Caco-2 (cell line): ENCODE data around the gene C17orf50. TPM values are rescaled to one million over a fixed set of nuclear protein-coding genes. Genes with fewer than 3 reads are reported as not detected.

Experiments
- BruUV-seq: library from RNA; stranded (reverse); fragments of 400-500 nt; replicated peaks from 2 replicates; lab custom pipeline; 2021; lab: Mats Ljungman, UMichigan
- CTCF ChIA-PET: fragments of 300-600 bp; sonication (Branson Sonifier 250); formaldehyde crosslinking; loops from one replicate; lab custom pipeline; 2022; ENCODE audit warnings: antibody characterized with exemption; lab: Charles Lee
- POLR2A ChIA-PET: fragments of 300-600 bp; sonication (Branson Sonifier 250); formaldehyde crosslinking; loops from one replicate; lab custom pipeline; 2022; ENCODE audit warnings: antibody characterized with exemption; lab: Charles Lee
- DNase-seq, 2 experiments: peaks; one replicate each; pipeline versions ENCODE4 v3.0.0 to v3.0.0-alpha.2; 2020 to 2022
- H3K27me3 ChIP-seq: replicated peaks from 2 replicates; pipeline ENCODE4 v1.6.0; 2011; ENCODE audit warnings: low read length; ENCODE audit not compliant: control insufficient read depth, insufficient read depth
- H3K36me3 ChIP-seq: 2 replicates; pipeline ENCODE4 v1.5.1; 2011; ENCODE audit warnings: low read length; ENCODE audit not compliant: control insufficient read depth, insufficient read depth
- H3K4me1 ChIP-seq: fragments of 250-450 bp; sonication (Bioruptor Pico); 2 replicates; pipeline ENCODE4 v1.5.1; 2020; ENCODE audit warnings: mild to moderate bottlenecking
- H3K4me3 ChIP-seq: 2 replicates; pipeline ENCODE4 v1.5.1; 2011; ENCODE audit warnings: low read depth, mild to moderate bottlenecking, control low read depth, low read length
- H3K9me3 ChIP-seq: fragments of 250-450 bp; sonication (Bioruptor Pico); 2 replicates; pipeline ENCODE4 v1.5.1; 2020; ENCODE audit warnings: mild to moderate bottlenecking, moderate library complexity
- H3K27ac Mint-ChIP-seq: one replicate; pipeline ENCODE4 v1.8.0; 2022; ENCODE audit warnings: mixed read lengths; ENCODE audit not compliant: unreplicated experiment
- H3K27me3 Mint-ChIP-seq: one replicate; pipeline ENCODE4 v1.8.0; 2022; ENCODE audit warnings: mixed read lengths; ENCODE audit not compliant: insufficient read depth, unreplicated experiment
- H3K36me3 Mint-ChIP-seq: one replicate; pipeline ENCODE4 v1.8.0; 2022; ENCODE audit warnings: mild to moderate bottlenecking, mixed read lengths; ENCODE audit not compliant: insufficient read depth, unreplicated experiment
- H3K4me1 Mint-ChIP-seq: one replicate; pipeline ENCODE4 v1.8.0; 2022; ENCODE audit warnings: low read depth, mixed read lengths; ENCODE audit not compliant: unreplicated experiment
- H3K4me3 Mint-ChIP-seq: one replicate; pipeline ENCODE4 v1.8.0; 2022; ENCODE audit warnings: mild to moderate bottlenecking, moderate library complexity, mixed read lengths; ENCODE audit not compliant: unreplicated experiment
- H3K9me3 Mint-ChIP-seq: one replicate; pipeline ENCODE4 v1.8.0; 2022; ENCODE audit warnings: mixed read lengths; ENCODE audit not compliant: unreplicated experiment
- CTCF ChIP-seq, 2 experiments: fragments of 200-600 bp in 1 of 2; IDR thresholded peaks; 1 replicate in 1 of 2; 2 replicates in 1 of 2; pipeline versions ENCODE4 v1.5.1 to v1.8.0; 2011 to 2022; ENCODE audit warnings: antibody characterized with exemption in 1 of 2, control low read depth in 1 of 2, inconsistent platforms in 1 of 2, low read depth in 1 of 2, low read length in 1 of 2, mild to moderate bottlenecking in 1 of 2, moderate library complexity in 1 of 2; ENCODE audit not compliant: insufficient read depth in 1 of 2, severe bottlenecking in 1 of 2, unreplicated experiment in 1 of 2
- intact Hi-C: fragments of 100-400 bp; cut with micrococcal nuclease; formaldehyde crosslinking; loops from one replicate; pipeline ENCODE4 v1.10.0; 2022; ENCODE audit not compliant: unreplicated experiment
- total RNA-seq: library from RNA; stranded (reverse); gene quantifications from 2 replicates; pipeline ENCODE4 v1.2.3, GENCODE V29; 2022

C17orf50 gene
- total RNA-seq, 1 experiment from 2014 or later: not detected

- Mint-ChIP-seq H3K9me3 (no peaks in the 10 kb centered on the region), H3K27me3 (peaks cover 38% of the 10 kb centered on the region), H3K36me3 (no peaks in the 10 kb centered on the region), H3K4me1 (no peaks in the 10 kb centered on the region), H3K27ac (no peak overlapping the region), H3K4me3 (no peak overlapping the region)
- ChIA-PET CTCF (interaction anchor here (1.0 to 3.2 kb wide), 2 partner anchors 11 to 33 kb away, joined by 4 to 16 read pairs; no protein-coding TSS in a partner anchor), POLR2A (interaction anchor here (0.5 kb wide), 1 partner anchor 12 kb away, joined by 3 read pairs; no protein-coding TSS in a partner anchor)
- Histone ChIP-seq H3K9me3 (no peaks in the 10 kb centered on the region), H3K4me3 (no peak overlapping the region), H3K4me1 (no peaks in the 10 kb centered on the region), H3K27me3 (peaks cover 8% of the 10 kb centered on the region), H3K36me3 (no peaks in the 10 kb centered on the region; the same call in 1 of the 2 replicates)
- BruUV-seq: no TSS peak
- intact Hi-C loops: no loop called here
- no peak for DNase-seq
- TF ChIP-seq CTCF (IDR thresholded peaks at IDR 0.05; ENCODE audit: insufficient read depth in 1 of 2, low read depth in 1 of 2, low read length in 1 of 2, severe bottlenecking in 1 of 2, unreplicated experiment in 1 of 2): no peak
These were observed 36.3 kb downstream of the C17orf50 start for GRCh38 chr17:35796942-35797341.

- H3K4me1 Mint-ChIP-seq: no peaks in the 10 kb centered on the region
- no peaks in the 10 kb centered on the region for H3K9me3 Mint-ChIP-seq
- Histone ChIP-seq H3K9me3 (no peaks in the 10 kb centered on the region), H3K27me3 (peaks cover 8% of the 10 kb centered on the region), H3K4me3 (no peak overlapping the region), H3K36me3 (no peaks in the 10 kb centered on the region; the same call in 1 of the 2 replicates), H3K4me1 (no peaks in the 10 kb centered on the region)
- H3K27ac Mint-ChIP-seq: no peak overlapping the region
- no TSS peak for BruUV-seq
- H3K27me3 Mint-ChIP-seq: peaks cover 35% of the 10 kb centered on the region
- ChIA-PET CTCF (interaction anchor here (1.0 kb wide), 1 partner anchor 11 kb away, joined by 4 read pairs; no protein-coding TSS in a partner anchor), POLR2A (interaction anchor here (0.5 kb wide), 1 partner anchor 12 kb away, joined by 3 read pairs; no protein-coding TSS in a partner anchor)
- TF ChIP-seq CTCF (IDR thresholded peaks at IDR 0.05; ENCODE audit: insufficient read depth in 1 of 2, low read depth in 1 of 2, low read length in 1 of 2, severe bottlenecking in 1 of 2, unreplicated experiment in 1 of 2): no peak
- H3K4me3 Mint-ChIP-seq: no peak overlapping the region
- intact Hi-C loops: no loop called here
- DNase-seq: no peak
- no peaks in the 10 kb centered on the region for H3K36me3 Mint-ChIP-seq
These were observed 36.7 kb downstream of the C17orf50 start for GRCh38 chr17:35797370-35797769.

GRCh38 chr17:35797918-35798317, 37.2 kb downstream of the C17orf50 start:
- no peak for TF ChIP-seq CTCF (IDR thresholded peaks at IDR 0.05; ENCODE audit: insufficient read depth in 1 of 2, low read depth in 1 of 2, low read length in 1 of 2, severe bottlenecking in 1 of 2, unreplicated experiment in 1 of 2)
- intact Hi-C loops: no loop called here
- H3K4me3 Mint-ChIP-seq: no peak overlapping the region
- DNase-seq: no peak
- ChIA-PET POLR2A (no interaction called here), CTCF (no interaction called here)
- no peaks in the 10 kb centered on the region for H3K9me3 Mint-ChIP-seq
- H3K4me1 Mint-ChIP-seq: no peaks in the 10 kb centered on the region
- H3K27me3 ChIP-seq: peaks cover 8% of the 10 kb centered on the region
- H3K4me3 ChIP-seq: no peak overlapping the region
- peaks cover 35% of the 10 kb centered on the region for H3K27me3 Mint-ChIP-seq
- no TSS peak for BruUV-seq
- H3K4me1 ChIP-seq: no peaks in the 10 kb centered on the region
- H3K27ac Mint-ChIP-seq: no peak overlapping the region
- H3K9me3 ChIP-seq: no peaks in the 10 kb centered on the region
- H3K36me3 Mint-ChIP-seq: no peaks in the 10 kb centered on the region
- H3K36me3 ChIP-seq: no peaks in the 10 kb centered on the region; the same call in 1 of the 2 replicates
